Activated CD8-positive, alpha-beta T cell treated with anti-CD3 and anti-CD28 coated beads for 36 hours (primary cell): ENCODE results near the gene TSC22D3. TPM values are rescaled to one million over a fixed set of nuclear protein-coding genes. Genes with fewer than 3 reads are reported as not detected.

Source experiments
- ATAC-seq: fragments of 200-7000 bp; cut with Tn5 transposase; one replicate; pipeline ENCODE4 v1.10.0; 2021; ENCODE audit warnings: mild to moderate bottlenecking, moderate library complexity
- CTCF ChIA-PET: fragments of 350-600 bp; sonication (Branson Sonifier 250); formaldehyde crosslinking; loops from one replicate; lab custom pipeline; 2021; ENCODE audit warnings: antibody characterized with exemption; lab: Charles Lee
- POLR2A ChIA-PET: fragments of 350-600 bp; sonication (Branson Sonifier 250); formaldehyde crosslinking; loops from one replicate; lab custom pipeline; 2021; ENCODE audit warnings: antibody characterized with exemption; lab: Charles Lee
- DNase-seq: peaks from one replicate; pipeline ENCODE4 v3.0.0-alpha.2; 2020
- H3K27ac Mint-ChIP-seq: one replicate; pipeline ENCODE4 v1.8.0; 2021; ENCODE audit warnings: mild to moderate bottlenecking, mixed read lengths
- H3K27me3 Mint-ChIP-seq: one replicate; pipeline ENCODE4 v1.8.0; 2021; ENCODE audit warnings: mixed read lengths
- H3K36me3 Mint-ChIP-seq: one replicate; pipeline ENCODE4 v1.8.0; 2021; ENCODE audit warnings: low read depth, mixed read lengths
- H3K4me1 Mint-ChIP-seq: one replicate; pipeline ENCODE4 v1.8.0; 2021; ENCODE audit warnings: low read depth, mixed read lengths
- H3K4me3 Mint-ChIP-seq: one replicate; pipeline ENCODE4 v1.8.0; 2021; ENCODE audit warnings: mild to moderate bottlenecking, moderate library complexity, mixed read lengths
- H3K9me3 Mint-ChIP-seq: one replicate; pipeline ENCODE4 v1.8.0; 2021; ENCODE audit warnings: mixed read lengths
- intact Hi-C: fragments of 100-400 bp; cut with micrococcal nuclease; formaldehyde crosslinking; loops from one replicate; pipeline ENCODE4 v1.10.0; 2022
- total RNA-seq, 2 experiments: library from RNA; stranded (reverse); gene quantifications; one replicate each; pipeline ENCODE4 v1.2.3, GENCODE V29; 2021
- TF ChIP-seq, protein P1 (sequence below): fragments of 200-600 bp; IDR thresholded peaks from one replicate; pipeline ENCODE4 v1.8.0; 2022; ENCODE audit warnings: antibody characterized with exemption, mild to moderate bottlenecking

TSC22D3 gene
- total RNA-seq, 2 experiments from 2014 or later: 47.2 to 50.5 TPM

DNA sequence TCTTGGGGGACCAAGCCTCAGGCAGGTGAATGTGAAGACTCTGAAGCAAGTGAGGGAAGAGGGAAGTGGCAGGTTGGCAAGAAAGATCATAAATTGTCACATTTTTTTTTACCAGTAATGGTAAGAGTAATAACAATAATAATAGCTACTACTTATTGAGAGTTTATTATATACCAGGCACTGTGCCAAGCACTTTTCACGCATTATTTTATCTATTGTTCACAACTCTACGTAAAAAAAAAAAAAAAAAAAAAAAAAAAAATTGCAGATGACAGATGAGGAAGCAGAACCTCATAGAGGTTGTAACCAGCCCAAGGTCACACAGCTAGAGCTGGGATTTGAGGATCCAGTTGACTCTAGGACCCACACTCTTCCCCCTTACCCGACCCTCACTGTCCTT, 40.9 kb downstream of the TSC22D3 start:
- intact Hi-C loops: no loop called here
- Mint-ChIP-seq H3K4me3 (no peak overlapping the region), H3K36me3 (no peaks in the 10 kb centered on the region), H3K27ac (no peak overlapping the region), H3K27me3 (no peaks in the 10 kb centered on the region), H3K4me1 (peaks cover 16% of the 10 kb centered on the region), H3K9me3 (no peaks in the 10 kb centered on the region)
- POLR2A ChIA-PET: no interaction called here
- DNase-seq: no peak
- CTCF ChIA-PET: no interaction called here
- TF ChIP-seq, protein P1, sequence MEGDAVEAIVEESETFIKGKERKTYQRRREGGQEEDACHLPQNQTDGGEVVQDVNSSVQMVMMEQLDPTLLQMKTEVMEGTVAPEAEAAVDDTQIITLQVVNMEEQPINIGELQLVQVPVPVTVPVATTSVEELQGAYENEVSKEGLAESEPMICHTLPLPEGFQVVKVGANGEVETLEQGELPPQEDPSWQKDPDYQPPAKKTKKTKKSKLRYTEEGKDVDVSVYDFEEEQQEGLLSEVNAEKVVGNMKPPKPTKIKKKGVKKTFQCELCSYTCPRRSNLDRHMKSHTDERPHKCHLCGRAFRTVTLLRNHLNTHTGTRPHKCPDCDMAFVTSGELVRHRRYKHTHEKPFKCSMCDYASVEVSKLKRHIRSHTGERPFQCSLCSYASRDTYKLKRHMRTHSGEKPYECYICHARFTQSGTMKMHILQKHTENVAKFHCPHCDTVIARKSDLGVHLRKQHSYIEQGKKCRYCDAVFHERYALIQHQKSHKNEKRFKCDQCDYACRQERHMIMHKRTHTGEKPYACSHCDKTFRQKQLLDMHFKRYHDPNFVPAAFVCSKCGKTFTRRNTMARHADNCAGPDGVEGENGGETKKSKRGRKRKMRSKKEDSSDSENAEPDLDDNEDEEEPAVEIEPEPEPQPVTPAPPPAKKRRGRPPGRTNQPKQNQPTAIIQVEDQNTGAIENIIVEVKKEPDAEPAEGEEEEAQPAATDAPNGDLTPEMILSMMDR: no peak
- ATAC-seq: no peak

DNA sequence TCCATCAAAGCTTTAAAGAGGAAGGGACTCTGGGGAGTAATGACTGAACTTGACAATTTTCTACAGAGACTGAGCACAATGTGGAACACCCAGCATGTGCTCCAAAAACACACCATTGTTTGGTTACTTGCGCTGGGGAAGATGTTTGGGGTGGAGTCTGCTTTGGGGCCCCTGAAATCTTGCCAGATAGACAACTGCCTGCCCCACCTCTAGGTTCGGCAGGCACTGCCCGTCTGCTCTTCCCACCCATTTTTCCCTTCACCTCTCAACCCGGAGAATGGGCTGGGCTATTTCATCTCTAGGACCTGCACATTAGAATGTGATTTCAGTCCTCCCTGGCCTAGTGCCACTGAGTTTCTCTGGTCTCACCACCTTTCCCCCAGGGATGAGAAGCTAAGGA, 41.9 kb downstream of the TSC22D3 start:
- ATAC-seq (no peak), DNase-seq (no peak)
- H3K4me1 Mint-ChIP-seq: peaks cover 18% of the 10 kb centered on the region
- H3K4me3 Mint-ChIP-seq: no peak overlapping the region
- no peaks in the 10 kb centered on the region for H3K36me3 Mint-ChIP-seq
- no peaks in the 10 kb centered on the region for H3K27me3 Mint-ChIP-seq
- H3K27ac Mint-ChIP-seq: no peak overlapping the region
- no peaks in the 10 kb centered on the region for H3K9me3 Mint-ChIP-seq
- intact Hi-C loops: no loop called here
- TF ChIP-seq, protein P1: no peak
- ChIA-PET CTCF (no interaction called here), POLR2A (no interaction called here)

DNA sequence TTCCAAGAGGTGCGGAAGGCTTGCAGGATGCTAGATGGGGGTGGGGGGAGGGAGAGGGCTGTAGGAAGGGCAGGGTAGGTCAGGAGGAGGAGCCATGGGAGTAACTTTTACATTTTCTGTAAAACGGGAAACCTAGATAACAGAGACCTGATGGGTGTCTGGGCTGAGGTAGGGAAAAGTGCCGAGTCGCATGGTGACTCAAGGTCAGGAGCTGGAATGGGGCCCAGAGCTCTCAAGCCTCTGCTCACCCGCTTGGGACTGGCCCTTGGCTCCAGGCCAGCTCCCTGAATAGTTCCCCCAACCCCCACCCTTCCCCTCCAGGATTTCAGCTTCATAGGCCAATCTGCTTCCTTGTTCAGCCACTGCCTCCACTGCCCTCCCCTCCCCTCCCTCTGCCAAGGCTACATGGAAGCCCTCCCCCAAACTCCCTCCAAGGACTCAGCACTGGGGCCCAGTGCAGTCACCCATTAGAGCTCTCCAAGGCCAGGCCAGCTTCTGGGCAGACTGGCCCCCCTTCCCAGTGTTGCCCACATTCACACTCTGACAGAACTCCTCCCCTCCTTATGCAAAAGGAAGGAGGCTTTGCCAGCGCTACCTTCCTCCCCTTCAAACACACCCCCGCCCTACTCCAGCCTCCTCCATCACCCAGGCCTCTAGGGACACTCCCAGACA, 43.6 kb downstream of the TSC22D3 start:
- no peak for DNase-seq
- Mint-ChIP-seq H3K4me1 (peaks cover 19% of the 10 kb centered on the region), H3K27ac (no peak overlapping the region), H3K27me3 (no peaks in the 10 kb centered on the region), H3K4me3 (no peak overlapping the region), H3K9me3 (no peaks in the 10 kb centered on the region), H3K36me3 (no peaks in the 10 kb centered on the region)
- ATAC-seq: no peak
- ChIA-PET POLR2A (interaction anchor here (0.7 kb wide), 1 partner anchor 69 kb away, joined by 3 read pairs; no protein-coding TSS in a partner anchor), CTCF (interaction anchor here (1.2 kb wide), 1 partner anchor 10 kb away, joined by 4 read pairs; no protein-coding TSS in a partner anchor)
- TF ChIP-seq, protein P1: no peak
- intact Hi-C loops: no loop called here

DNA sequence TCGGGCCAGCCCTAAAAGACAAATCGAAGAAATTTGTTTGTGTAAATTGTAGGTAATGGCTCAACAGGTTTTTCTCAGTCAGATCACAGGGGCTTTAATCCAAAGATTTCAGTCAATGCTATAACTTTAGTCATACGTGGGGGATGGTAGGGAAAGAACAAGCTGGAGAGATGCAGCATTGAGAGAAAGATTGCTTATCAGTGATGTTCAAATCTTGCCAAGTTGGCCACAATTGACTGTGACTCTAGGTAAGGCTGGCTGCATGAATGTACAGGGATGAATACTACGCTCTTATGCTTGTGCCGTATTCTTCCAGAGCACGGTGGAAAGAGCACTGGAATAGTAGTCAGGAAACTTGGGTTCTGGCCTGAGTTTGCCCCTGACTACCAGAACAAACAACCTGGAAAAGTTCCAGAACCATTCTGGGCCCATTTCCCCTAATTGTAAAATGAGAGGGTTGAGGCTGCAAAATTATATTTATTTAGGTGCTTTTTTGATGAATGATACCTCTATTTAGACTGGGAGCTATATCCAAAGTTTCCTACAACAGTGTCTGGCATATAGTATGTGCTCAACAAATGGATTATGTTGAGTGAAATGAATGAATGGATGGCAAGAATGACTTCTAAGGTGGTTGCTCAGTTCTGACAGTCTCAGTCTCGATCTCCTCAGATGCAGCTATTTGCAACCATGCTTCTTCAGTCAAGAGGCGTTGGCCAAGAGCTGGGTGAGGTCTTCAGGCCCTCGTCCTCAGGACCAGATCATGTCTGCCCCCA, 44.4 kb downstream of the TSC22D3 start:
- no peak for DNase-seq
- H3K4me3 Mint-ChIP-seq: no peak overlapping the region
- H3K36me3 Mint-ChIP-seq: no peaks in the 10 kb centered on the region
- ChIA-PET POLR2A (interaction anchor here (0.6 to 0.7 kb wide), 2 partner anchors 11 to 68 kb away, joined by 3 read pairs; no protein-coding TSS in a partner anchor), CTCF (interaction anchor here (1.2 to 1.8 kb wide), 2 partner anchors 8 to 10 kb away, joined by 4 to 6 read pairs; no protein-coding TSS in a partner anchor)
- peaks cover 19% of the 10 kb centered on the region for H3K4me1 Mint-ChIP-seq
- intact Hi-C loops: no loop called here
- TF ChIP-seq, protein P1: no peak
- no peak for ATAC-seq
- no peaks in the 10 kb centered on the region for H3K27me3 Mint-ChIP-seq
- no peaks in the 10 kb centered on the region for H3K9me3 Mint-ChIP-seq
- no peak overlapping the region for H3K27ac Mint-ChIP-seq

DNA sequence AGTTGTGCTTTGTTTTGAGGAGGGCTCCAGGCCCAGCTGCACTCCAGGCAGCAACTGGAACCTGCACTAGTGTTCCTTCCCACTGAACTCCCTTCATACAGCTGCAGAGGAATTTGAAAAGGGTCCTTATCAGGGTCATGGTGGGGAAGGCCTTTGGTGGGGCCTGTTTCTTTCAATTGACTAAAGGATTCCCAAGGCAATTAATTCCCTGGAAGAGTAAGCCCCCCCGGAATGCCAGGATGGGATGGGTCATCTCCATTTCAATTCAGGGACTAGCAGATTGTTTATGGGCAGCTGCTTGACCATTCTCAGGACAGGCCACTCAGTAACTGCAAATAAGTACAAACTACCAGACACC, 45.3 kb downstream of the TSC22D3 start:
- H3K27me3 Mint-ChIP-seq: no peaks in the 10 kb centered on the region
- H3K4me1 Mint-ChIP-seq: peaks cover 19% of the 10 kb centered on the region
- H3K36me3 Mint-ChIP-seq: no peaks in the 10 kb centered on the region
- no peak overlapping the region for H3K4me3 Mint-ChIP-seq
- ChIA-PET CTCF (interaction anchor here (1.6 to 2.3 kb wide), 4 partner anchors 9 to 71 kb away, joined by 5 to 9 read pairs (median 6); no protein-coding TSS in a partner anchor), POLR2A (interaction anchor here (1.2 kb wide), 1 partner anchor 10 kb away, joined by 4 read pairs; no protein-coding TSS in a partner anchor)
- no peaks in the 10 kb centered on the region for H3K9me3 Mint-ChIP-seq
- TF ChIP-seq, protein P1: no peak
- intact Hi-C loops: no loop called here
- no peak for ATAC-seq
- DNase-seq: no peak
- H3K27ac Mint-ChIP-seq: no peak overlapping the region
